Smooth muscle cell (in vitro differentiated cells): ENCODE data around the gene SCGB2A2. TPM values are rescaled to one million over a fixed set of nuclear protein-coding genes. Genes with fewer than 3 reads are reported as not detected.

ENCODE experiments used
- DNase-seq: peaks from one replicate; lab custom pipeline; 2025; ENCODE audit not compliant: unreplicated experiment; lab: John Stamatoyannopoulos, UW
- H2AFZ ChIP-seq: fragments of 200-600 bp; sonication (generic); 2 replicates; pipeline ENCODE4 v1.6.0; 2016; ENCODE audit warnings: antibody characterized with exemption, low read depth, mild to moderate bottlenecking
- H3F3A ChIP-seq: fragments of 200-600 bp; sonication (generic); 2 replicates; pipeline ENCODE4 v1.6.0; 2017; ENCODE audit warnings: antibody characterized with exemption, low read depth
- H3K27ac ChIP-seq: fragments of 200-600 bp; sonication (generic); 2 replicates; pipeline ENCODE4 v1.5.1; 2016; ENCODE audit warnings: low read depth, mild to moderate bottlenecking
- H3K27me3 ChIP-seq: fragments of 200-600 bp; sonication (generic); 2 replicates; pipeline ENCODE4 v1.6.1; 2016; ENCODE audit warnings: low read depth, mild to moderate bottlenecking
- H3K36me3 ChIP-seq: fragments of 200-600 bp; sonication (generic); 2 replicates; pipeline ENCODE4 v1.5.1; 2016; ENCODE audit warnings: low read depth
- H3K4me1 ChIP-seq: fragments of 200-600 bp; sonication (generic); 2 replicates; pipeline ENCODE4 v1.5.1; 2016; ENCODE audit warnings: low read depth
- H3K4me2 ChIP-seq: fragments of 200-600 bp; sonication (generic); 2 replicates; pipeline ENCODE4 v1.6.0; 2016; ENCODE audit warnings: mild to moderate bottlenecking
- H3K4me3 ChIP-seq: fragments of 200-600 bp; sonication (generic); 2 replicates; pipeline ENCODE4 v1.5.1; 2016; ENCODE audit warnings: mild to moderate bottlenecking
- H3K79me2 ChIP-seq: fragments of 200-600 bp; sonication (generic); 2 replicates; pipeline ENCODE4 v1.6.0; 2016; ENCODE audit warnings: low read depth, mild to moderate bottlenecking
- H3K9ac ChIP-seq: fragments of 200-600 bp; sonication (generic); 2 replicates; pipeline ENCODE4 v1.6.0; 2016; ENCODE audit warnings: low read depth
- H3K9me3 ChIP-seq: fragments of 200-600 bp; sonication (generic); replicated peaks from 2 replicates; pipeline ENCODE4 v1.5.1; 2016; ENCODE audit warnings: low read depth
- H4K20me1 ChIP-seq: fragments of 200-600 bp; sonication (generic); 2 replicates; pipeline ENCODE4 v1.6.0; 2016; ENCODE audit warnings: low read depth
- WGBS: methylation state at CpG from one replicate; pipeline ENCODE4 v1.1.7; 2016; ENCODE audit warnings: low lambda C conversion rate; 5-methylcytosine and 5-hydroxymethylcytosine counted together
- polyA plus RNA-seq: library from polyadenylated mRNA; unstranded; fragments of >200 nt; fragmentation: Nextera tagmentation; extraction: Ambion mirVana; gene quantifications from 2 replicates; pipeline ENCODE4 v1.2.1, GENCODE V29; 2016
- total RNA-seq: library from RNA; depleted of rRNA; stranded (reverse); fragments of >200 nt; gene quantifications from 2 replicates; pipeline ENCODE4 v1.2.3, GENCODE V29; 2014
- TF ChIP-seq, protein P1 (sequence below): fragments of 200-600 bp; sonication (generic); IDR thresholded peaks from 2 replicates; pipeline ENCODE4 v1.5.1; 2017; ENCODE audit warnings: borderline replicate concordance, mild to moderate bottlenecking, antibody characterized with exemption; ENCODE audit not compliant: insufficient read depth, poor library complexity, severe bottlenecking

The SCGB2A2 gene
- total and polyA plus RNA-seq, 2 experiments from 2014 or later = not detected

DNA sequence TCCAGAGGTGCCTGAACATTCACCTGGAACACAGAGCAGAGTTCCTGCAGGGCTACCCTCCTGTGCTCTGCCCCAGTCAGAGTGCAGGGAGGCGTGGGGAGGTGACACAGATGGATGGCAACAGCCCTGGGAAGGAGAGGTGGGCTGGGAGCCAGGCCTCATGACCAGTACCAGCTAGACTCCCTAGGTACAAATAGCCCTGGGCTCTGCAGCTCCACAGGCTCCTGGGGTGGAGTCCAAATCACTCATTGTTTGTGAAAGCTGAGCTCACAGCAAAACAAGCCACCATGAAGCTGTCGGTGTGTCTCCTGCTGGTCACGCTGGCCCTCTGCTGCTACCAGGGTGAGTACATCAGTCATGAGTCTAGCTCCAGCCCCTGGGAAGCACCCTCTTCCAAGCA is 27.9 kb upstream of the SCGB2A2 start, which contains the start of gene SCGB1D2:
Gene SCGB1D2 (plus strand): TSS at position 219 of the 400 bp plus-strand sequence. CDS start 69 bp downstream, at position 288.
- Histone ChIP-seq H3F3A (no peaks in the 10 kb centered on the region), H3K79me2 (no peaks in the 10 kb centered on the region), H3K4me2 (no peak within 1 kb of the TSS), H3K9ac (no peak within 1 kb of the TSS), H2AFZ (no peak within 1 kb of the TSS), H3K9me3 (no peaks in the 10 kb centered on the region), H3K4me3 (no peak within 1 kb of the TSS), H4K20me1 (no peaks in the 10 kb centered on the region), H3K36me3 (no peaks in the 10 kb centered on the region), H3K4me1 (no peaks in the 10 kb centered on the region), H3K27me3 (peaks cover under 1% of the 10 kb centered on the region), H3K27ac (no peak within 1 kb of the TSS)
- DNase-seq = no peak
- TF ChIP-seq, protein P1, sequence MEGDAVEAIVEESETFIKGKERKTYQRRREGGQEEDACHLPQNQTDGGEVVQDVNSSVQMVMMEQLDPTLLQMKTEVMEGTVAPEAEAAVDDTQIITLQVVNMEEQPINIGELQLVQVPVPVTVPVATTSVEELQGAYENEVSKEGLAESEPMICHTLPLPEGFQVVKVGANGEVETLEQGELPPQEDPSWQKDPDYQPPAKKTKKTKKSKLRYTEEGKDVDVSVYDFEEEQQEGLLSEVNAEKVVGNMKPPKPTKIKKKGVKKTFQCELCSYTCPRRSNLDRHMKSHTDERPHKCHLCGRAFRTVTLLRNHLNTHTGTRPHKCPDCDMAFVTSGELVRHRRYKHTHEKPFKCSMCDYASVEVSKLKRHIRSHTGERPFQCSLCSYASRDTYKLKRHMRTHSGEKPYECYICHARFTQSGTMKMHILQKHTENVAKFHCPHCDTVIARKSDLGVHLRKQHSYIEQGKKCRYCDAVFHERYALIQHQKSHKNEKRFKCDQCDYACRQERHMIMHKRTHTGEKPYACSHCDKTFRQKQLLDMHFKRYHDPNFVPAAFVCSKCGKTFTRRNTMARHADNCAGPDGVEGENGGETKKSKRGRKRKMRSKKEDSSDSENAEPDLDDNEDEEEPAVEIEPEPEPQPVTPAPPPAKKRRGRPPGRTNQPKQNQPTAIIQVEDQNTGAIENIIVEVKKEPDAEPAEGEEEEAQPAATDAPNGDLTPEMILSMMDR = no peak
- WGBS = 64% methylated on average over 3 of the region's 3 CpGs

GRCh38 chr11:62245271-62245753 is 24.6 kb upstream of the SCGB2A2 start:
- H3K27ac ChIP-seq = no peak overlapping the region
- H3K36me3 ChIP-seq = no peaks in the 10 kb centered on the region
- H4K20me1 ChIP-seq = no peaks in the 10 kb centered on the region
- no peak overlapping the region for H2AFZ ChIP-seq
- no peaks in the 10 kb centered on the region for H3K27me3 ChIP-seq
- DNase-seq = peak; percentile 8
- whole genome bisulfite sequencing = 29% methylated on average over 6 of the region's 6 CpGs
- no peak overlapping the region for H3K4me2 ChIP-seq
- H3K4me1 ChIP-seq = no peaks in the 10 kb centered on the region
- H3K9ac ChIP-seq = no peak overlapping the region
- no peak overlapping the region for H3K4me3 ChIP-seq
- TF ChIP-seq, protein P1 = peak; percentile 6
- no peaks in the 10 kb centered on the region for H3K79me2 ChIP-seq
- no peaks in the 10 kb centered on the region for H3F3A ChIP-seq
- H3K9me3 ChIP-seq = no peaks in the 10 kb centered on the region

DNA sequence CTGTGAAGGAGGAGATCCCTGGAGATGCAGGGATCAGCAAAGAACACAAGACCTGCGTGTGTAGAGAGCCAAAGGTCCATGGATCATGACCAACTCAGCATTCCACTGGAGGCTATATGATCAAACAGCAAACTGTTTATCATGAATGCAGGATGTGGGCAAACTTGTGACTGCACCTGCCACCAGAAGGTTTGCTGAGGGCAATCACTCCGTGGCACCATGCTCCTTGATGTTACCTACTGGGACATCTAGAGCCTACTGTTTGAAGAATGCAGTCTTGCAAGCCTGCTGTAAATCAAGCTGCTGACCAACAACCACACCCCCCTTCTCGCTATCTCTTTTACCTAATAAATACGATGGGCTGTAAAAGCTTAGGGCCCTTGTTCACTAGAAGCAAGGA is 18.3 kb upstream of the SCGB2A2 start:
- no peak for DNase-seq
- H3K4me3 ChIP-seq = no peak overlapping the region
- H3K27ac ChIP-seq = no peak overlapping the region
- H3K79me2 ChIP-seq = no peaks in the 10 kb centered on the region
- no peaks in the 10 kb centered on the region for H3K9me3 ChIP-seq
- no peaks in the 10 kb centered on the region for H4K20me1 ChIP-seq
- H2AFZ ChIP-seq = no peak overlapping the region
- no peak overlapping the region for H3K9ac ChIP-seq
- no peaks in the 10 kb centered on the region for H3F3A ChIP-seq
- WGBS = 81% methylated on average over 4 of the region's 4 CpGs
- no peaks in the 10 kb centered on the region for H3K27me3 ChIP-seq
- no peak overlapping the region for H3K4me2 ChIP-seq
- H3K4me1 ChIP-seq = no peaks in the 10 kb centered on the region
- no peaks in the 10 kb centered on the region for H3K36me3 ChIP-seq
- TF ChIP-seq, protein P1 = no peak

GRCh38 chr11:62253999-62254542 is 15.9 kb upstream of the SCGB2A2 start:
- DNase-seq = no peak
- H3K27me3 ChIP-seq = no peaks in the 10 kb centered on the region
- no peak overlapping the region for H3K4me2 ChIP-seq
- H3K27ac ChIP-seq = no peak overlapping the region
- 76% methylated on average over 3 of the region's 3 CpGs for WGBS
- H3K4me1 ChIP-seq = no peaks in the 10 kb centered on the region
- H3K9me3 ChIP-seq = no peaks in the 10 kb centered on the region
- no peaks in the 10 kb centered on the region for H4K20me1 ChIP-seq
- H3K36me3 ChIP-seq = no peaks in the 10 kb centered on the region
- no peaks in the 10 kb centered on the region for H3K79me2 ChIP-seq
- no peaks in the 10 kb centered on the region for H3F3A ChIP-seq
- H3K9ac ChIP-seq = no peak overlapping the region
- H3K4me3 ChIP-seq = no peak overlapping the region
- H2AFZ ChIP-seq = no peak overlapping the region
- TF ChIP-seq, protein P1 = no peak
